Skeletal muscle cell (primary cell): ENCODE results near the gene WDPCP.
"Not testable (repeated sequence)": the region's sequence is repeated elsewhere in the genome, so short reads cannot be mapped to it uniquely, and the experiment has no call there.

Experiments
- DNase-seq: peaks from one replicate; pipeline ENCODE4 v3.0.0-alpha.2; 2010; ENCODE audit warnings: low read depth
- H3K4me3 ChIP-seq: 2 replicates; pipeline ENCODE4 v1.5.1; 2011; ENCODE audit warnings: low read depth, mild to moderate bottlenecking, control low read depth, low read length, moderate library complexity

Gene WDPCP

GRCh38 chr2:63588385-63589147 is at the start of gene WDPCP, which contains the start of gene MDH1:
Gene WDPCP, minus strand, starts transcription at chr2:63588477. Its CDS starts 206 bp downstream, at chr2:63588271.
Gene MDH1, plus strand, starts transcription at chr2:63588963. Its CDS starts 81 bp downstream, at chr2:63589044.
- peak; percentile 99 for DNase-seq

GRCh38 chr2:63632382-63632781 is 44.1 kb upstream of the WDPCP start:
- no peak for DNase-seq
- no peak overlapping the region for H3K4me3 ChIP-seq

More at GRCh38 chr2:63588385-63589147, at the start of gene WDPCP, which contains the start of gene MDH1:
- peak within 1 kb of the TSS; percentile 78 for H3K4me3 ChIP-seq

- no peak overlapping the region for H3K4me3 ChIP-seq
- no peak for DNase-seq
These were observed 43.2 kb upstream of the WDPCP start for GRCh38 chr2:63631501-63631900.

- DNase-seq: no peak
These were observed 40.2 kb upstream of the WDPCP start for GRCh38 chr2:63628403-63628942.

GRCh38 chr2:63627866-63628265 is 39.6 kb upstream of the WDPCP start:
- H3K4me3 ChIP-seq: no peak overlapping the region
- DNase-seq: no peak

More at GRCh38 chr2:63628403-63628942, 40.2 kb upstream of the WDPCP start:
- H3K4me3 ChIP-seq: no peak overlapping the region

- not testable (repeated sequence) for H3K4me3 ChIP-seq
These were observed 35.5 kb upstream of the WDPCP start for GRCh38 chr2:63623763-63624162.

GRCh38 chr2:63622751-63623150 is 34.5 kb upstream of the WDPCP start:
- no peak overlapping the region for H3K4me3 ChIP-seq

More at GRCh38 chr2:63623763-63624162, 35.5 kb upstream of the WDPCP start:
- not testable (repeated sequence) for DNase-seq

GRCh38 chr2:63619328-63619727 is 31.1 kb upstream of the WDPCP start:
- H3K4me3 ChIP-seq: no peak overlapping the region
- no peak for DNase-seq

More at GRCh38 chr2:63622751-63623150, 34.5 kb upstream of the WDPCP start:
- no peak for DNase-seq

- no peak for DNase-seq
- H3K4me3 ChIP-seq: no peak overlapping the region
These were observed 29.1 kb upstream of the WDPCP start for GRCh38 chr2:63617366-63617765.

- no peak for DNase-seq
These were observed 27.0 kb upstream of the WDPCP start for GRCh38 chr2:63614983-63615945.

GRCh38 chr2:63614448-63614968 is 26.2 kb upstream of the WDPCP start:
- no peak overlapping the region for H3K4me3 ChIP-seq
- DNase-seq: peak; percentile 23

More at GRCh38 chr2:63614983-63615945, 27.0 kb upstream of the WDPCP start:
- no peak overlapping the region for H3K4me3 ChIP-seq

GRCh38 chr2:63613391-63613901 is 25.2 kb upstream of the WDPCP start:
- DNase-seq: no peak
- H3K4me3 ChIP-seq: no peak overlapping the region

- no peak for DNase-seq
These were observed 22.2 kb upstream of the WDPCP start for GRCh38 chr2:63610525-63610924.

GRCh38 chr2:63608865-63609264 is 20.6 kb upstream of the WDPCP start:
- not testable (repeated sequence) for H3K4me3 ChIP-seq, DNase-seq

More at GRCh38 chr2:63610525-63610924, 22.2 kb upstream of the WDPCP start:
- H3K4me3 ChIP-seq: no peak overlapping the region

GRCh38 chr2:63604666-63605065 is 16.4 kb upstream of the WDPCP start:
- no peak for DNase-seq
- H3K4me3 ChIP-seq: no peak overlapping the region

GRCh38 chr2:63600881-63601460 is 12.7 kb upstream of the WDPCP start:
- DNase-seq: no peak
- H3K4me3 ChIP-seq: no peak overlapping the region

- no peak for DNase-seq
- H3K4me3 ChIP-seq: no peak overlapping the region
These were observed 10.7 kb upstream of the WDPCP start for GRCh38 chr2:63598981-63599380.

GRCh38 chr2:63596401-63596883 is 8.2 kb upstream of the WDPCP start:
- no peak for DNase-seq
- no peak overlapping the region for H3K4me3 ChIP-seq

GRCh38 chr2:63594660-63595059 is 6.4 kb upstream of the WDPCP start:
- no peak for DNase-seq
- no peak overlapping the region for H3K4me3 ChIP-seq
